ENCODE measurements around the gene SPRY2.
"Not testable (repeated sequence)": the region's sequence is repeated elsewhere in the genome, so short reads cannot be mapped to it uniquely, and the experiment has no call there.

The SPRY2 gene

DNA sequence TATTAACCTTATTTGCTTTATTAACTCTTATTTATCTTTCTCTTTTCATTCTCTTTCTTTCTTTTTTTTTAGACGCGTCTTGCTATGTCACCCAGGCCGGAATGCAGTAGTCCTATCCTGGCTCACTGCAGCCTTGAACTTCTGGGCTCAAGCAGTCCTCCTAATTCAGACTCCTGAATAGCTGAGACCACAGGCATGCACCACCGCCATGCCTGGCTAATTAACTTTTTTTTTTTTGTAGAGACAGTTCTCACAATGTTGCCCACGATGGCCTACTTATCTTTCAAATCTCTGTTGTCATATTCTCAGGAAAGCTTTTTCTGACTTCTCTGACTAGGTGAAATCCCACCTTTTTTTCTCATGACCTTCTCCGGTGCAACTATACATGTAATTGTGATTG, 7.8 kb upstream of the SPRY2 start:
- DNase-seq (ENCODE audit: low read depth) = no peak
- TF ChIP-seq, protein P1, sequence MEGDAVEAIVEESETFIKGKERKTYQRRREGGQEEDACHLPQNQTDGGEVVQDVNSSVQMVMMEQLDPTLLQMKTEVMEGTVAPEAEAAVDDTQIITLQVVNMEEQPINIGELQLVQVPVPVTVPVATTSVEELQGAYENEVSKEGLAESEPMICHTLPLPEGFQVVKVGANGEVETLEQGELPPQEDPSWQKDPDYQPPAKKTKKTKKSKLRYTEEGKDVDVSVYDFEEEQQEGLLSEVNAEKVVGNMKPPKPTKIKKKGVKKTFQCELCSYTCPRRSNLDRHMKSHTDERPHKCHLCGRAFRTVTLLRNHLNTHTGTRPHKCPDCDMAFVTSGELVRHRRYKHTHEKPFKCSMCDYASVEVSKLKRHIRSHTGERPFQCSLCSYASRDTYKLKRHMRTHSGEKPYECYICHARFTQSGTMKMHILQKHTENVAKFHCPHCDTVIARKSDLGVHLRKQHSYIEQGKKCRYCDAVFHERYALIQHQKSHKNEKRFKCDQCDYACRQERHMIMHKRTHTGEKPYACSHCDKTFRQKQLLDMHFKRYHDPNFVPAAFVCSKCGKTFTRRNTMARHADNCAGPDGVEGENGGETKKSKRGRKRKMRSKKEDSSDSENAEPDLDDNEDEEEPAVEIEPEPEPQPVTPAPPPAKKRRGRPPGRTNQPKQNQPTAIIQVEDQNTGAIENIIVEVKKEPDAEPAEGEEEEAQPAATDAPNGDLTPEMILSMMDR (IDR thresholded peaks at IDR 0.05; ENCODE audit: low read depth, low read length, missing control alignments) = no peak
- no peak overlapping the region for H3K4me3 ChIP-seq (ENCODE audit: low read depth, low read length)

- TF ChIP-seq, protein P1 (IDR thresholded peaks at IDR 0.05; ENCODE audit: low read depth, low read length, missing control alignments) = no peak
- no peak overlapping the region for H3K4me3 ChIP-seq (ENCODE audit: low read depth, low read length)
- DNase-seq (ENCODE audit: low read depth) = no peak
Observed at GRCh38 chr13:80348314-80348713, 7.4 kb upstream of the SPRY2 start.

- no peak for DNase-seq (ENCODE audit: low read depth)
- H3K4me3 ChIP-seq (ENCODE audit: low read depth, low read length) = no peak overlapping the region
- TF ChIP-seq, protein P1 (IDR thresholded peaks at IDR 0.05; ENCODE audit: low read depth, low read length, missing control alignments) = no peak
Observed at GRCh38 chr13:80345771-80346510, 5.0 kb upstream of the SPRY2 start.

DNA sequence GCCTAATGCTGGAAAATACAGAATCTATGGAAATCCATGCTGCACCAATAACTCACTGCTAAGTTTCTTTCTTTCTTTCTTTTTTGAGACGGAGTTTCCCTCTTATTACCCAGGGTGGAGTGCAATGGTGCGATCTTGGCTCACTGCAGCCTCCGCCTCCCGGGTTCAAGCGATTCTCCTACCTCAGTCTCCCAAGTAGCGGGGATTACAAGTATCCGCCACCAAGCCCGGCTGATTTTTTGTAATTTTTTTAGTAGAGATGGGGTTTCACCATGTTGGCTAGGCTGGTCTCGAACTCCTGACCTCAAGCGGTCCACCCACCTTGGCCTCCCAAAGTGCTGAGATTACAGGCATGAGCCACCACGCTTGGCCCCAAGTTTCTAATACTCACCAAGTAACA, 3.1 kb upstream of the SPRY2 start:
- not testable (repeated sequence) for H3K4me3 ChIP-seq (ENCODE audit: low read depth, low read length); DNase-seq (ENCODE audit: low read depth)

GRCh38 chr13:80342471-80343371, 1.8 kb upstream of the SPRY2 start:
- TF ChIP-seq, protein P1 (IDR thresholded peaks at IDR 0.05; ENCODE audit: low read depth, low read length, missing control alignments) = peak; percentile 95
- H3K4me3 ChIP-seq (ENCODE audit: low read depth, low read length) = peak overlapping the region; percentile 22
- DNase-seq (ENCODE audit: low read depth) = no peak

DNA sequence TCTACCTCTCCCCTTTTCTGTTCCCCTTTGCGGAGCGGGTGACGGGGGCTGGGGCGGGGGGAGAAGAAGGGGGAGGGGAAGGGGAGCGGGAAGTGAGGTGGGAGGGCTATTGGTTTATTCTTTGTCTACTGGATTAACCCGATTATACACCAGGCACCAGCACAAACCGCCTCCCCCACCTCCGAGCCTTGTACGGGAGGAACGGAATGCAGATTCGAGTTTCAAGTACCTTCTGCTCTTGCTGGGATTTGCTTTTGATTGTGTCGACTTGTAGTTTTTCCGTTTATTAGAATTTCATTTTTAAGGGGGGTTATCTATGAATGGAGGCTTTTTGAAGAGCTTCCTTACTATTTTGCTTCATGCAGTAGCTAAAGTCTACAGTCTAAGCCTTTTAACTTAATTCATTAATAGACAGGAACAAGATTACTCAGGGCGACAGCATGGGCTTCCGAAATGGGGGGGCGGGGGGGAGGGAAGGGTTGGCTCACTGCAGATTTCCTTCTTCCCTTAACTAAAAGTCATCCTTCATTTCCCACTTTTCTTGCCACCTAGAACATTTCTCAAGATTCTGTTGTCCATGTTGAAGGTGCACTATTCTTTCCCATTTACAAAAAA, 937 bp upstream of the SPRY2 start:
- DNase-seq (ENCODE audit: low read depth) = no peak
- TF ChIP-seq, protein P1 (IDR thresholded peaks at IDR 0.05; ENCODE audit: low read depth, low read length, missing control alignments) = no peak
- peak overlapping the region; percentile 49; the same call in 1 of the 2 replicates for H3K4me3 ChIP-seq (ENCODE audit: low read depth, low read length)

- H3K4me3 ChIP-seq (ENCODE audit: low read depth, low read length) = peak overlapping the region; percentile 49
- no peak for DNase-seq (ENCODE audit: low read depth)
- TF ChIP-seq, protein P1 (IDR thresholded peaks at IDR 0.05; ENCODE audit: low read depth, low read length, missing control alignments) = no peak
Observed at GRCh38 chr13:80340651-80341100, 250 bp downstream of the SPRY2 start.
